GM15510 (cell line): Measurements from ENCODE around the gene LRP11.

Experiments used
- POLR2A ChIP-seq: IDR thresholded peaks from 3 replicates; pipeline ENCODE4 v1.6.1; 2011; ENCODE audit warnings: borderline replicate concordance; ENCODE audit not compliant: insufficient read length; ENCODE audit errors: extremely low read depth

The LRP11 gene

GRCh38 chr6:149781715-149782114 is 82.4 kb downstream of the LRP11 start:
- TF ChIP-seq POLR2A, result no peak

GRCh38 chr6:149779644-149779963 is 84.6 kb downstream of the LRP11 start:
- no peak for TF ChIP-seq POLR2A

GRCh38 chr6:149777624-149778023 is 86.5 kb downstream of the LRP11 start:
- TF ChIP-seq POLR2A, result no peak

GRCh38 chr6:149771925-149772324 is 92.2 kb downstream of the LRP11 start:
- TF ChIP-seq POLR2A, result no peak

GRCh38 chr6:149771185-149771584 is 93.0 kb downstream of the LRP11 start:
- TF ChIP-seq POLR2A, result no peak

GRCh38 chr6:149769676-149770075 is 94.5 kb downstream of the LRP11 start:
- no peak for TF ChIP-seq POLR2A
